ENCODE results near the gene VPS13A. TPM values are rescaled to one million over a fixed set of nuclear protein-coding genes. Genes with fewer than 3 reads are reported as not detected.

The VPS13A gene
- polyA plus RNA-seq, 1 donor from 2014 or later = 20.6 TPM

DNA sequence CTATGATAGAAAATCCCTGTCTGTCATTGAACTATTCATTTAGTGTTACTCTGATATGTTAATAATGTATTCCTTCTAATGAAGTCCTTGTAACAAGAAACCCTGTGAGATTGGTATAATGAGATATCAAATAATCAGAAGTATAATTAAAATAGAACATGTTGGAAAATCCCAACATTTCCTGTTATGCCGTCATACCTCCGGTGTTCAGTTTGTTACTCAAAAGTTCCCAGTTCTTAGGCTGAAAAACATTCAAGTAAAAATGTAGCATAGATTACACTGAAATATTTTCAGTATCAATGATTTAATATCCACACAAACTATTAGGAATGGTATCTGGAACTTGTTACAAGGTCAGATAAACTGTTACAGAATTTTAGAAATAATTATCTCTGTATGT, 243.3 kb downstream of the VPS13A start:
- H3K4me2 ChIP-seq (ENCODE audit: low read length) = no peak overlapping the region
- H3F3A ChIP-seq (ENCODE audit: insufficient read depth, low read length, poor library complexity, severe bottlenecking) = no peaks in the 10 kb centered on the region
- H3K9me2 ChIP-seq (ENCODE audit: insufficient read depth, low read length) = no peaks in the 10 kb centered on the region
- H3K36me3 ChIP-seq (ENCODE audit: insufficient read depth, low read length) = no peaks in the 10 kb centered on the region
- no peak for TF ChIP-seq TAF1 (IDR thresholded peaks at IDR 0.05; ENCODE audit: low read depth)
- no peak for TF ChIP-seq SMC3 (conservative IDR thresholded peaks at IDR 0.05; ENCODE audit: poor library complexity)
- TF ChIP-seq, protein P1, sequence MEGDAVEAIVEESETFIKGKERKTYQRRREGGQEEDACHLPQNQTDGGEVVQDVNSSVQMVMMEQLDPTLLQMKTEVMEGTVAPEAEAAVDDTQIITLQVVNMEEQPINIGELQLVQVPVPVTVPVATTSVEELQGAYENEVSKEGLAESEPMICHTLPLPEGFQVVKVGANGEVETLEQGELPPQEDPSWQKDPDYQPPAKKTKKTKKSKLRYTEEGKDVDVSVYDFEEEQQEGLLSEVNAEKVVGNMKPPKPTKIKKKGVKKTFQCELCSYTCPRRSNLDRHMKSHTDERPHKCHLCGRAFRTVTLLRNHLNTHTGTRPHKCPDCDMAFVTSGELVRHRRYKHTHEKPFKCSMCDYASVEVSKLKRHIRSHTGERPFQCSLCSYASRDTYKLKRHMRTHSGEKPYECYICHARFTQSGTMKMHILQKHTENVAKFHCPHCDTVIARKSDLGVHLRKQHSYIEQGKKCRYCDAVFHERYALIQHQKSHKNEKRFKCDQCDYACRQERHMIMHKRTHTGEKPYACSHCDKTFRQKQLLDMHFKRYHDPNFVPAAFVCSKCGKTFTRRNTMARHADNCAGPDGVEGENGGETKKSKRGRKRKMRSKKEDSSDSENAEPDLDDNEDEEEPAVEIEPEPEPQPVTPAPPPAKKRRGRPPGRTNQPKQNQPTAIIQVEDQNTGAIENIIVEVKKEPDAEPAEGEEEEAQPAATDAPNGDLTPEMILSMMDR (IDR thresholded peaks at IDR 0.05; ENCODE audit: poor library complexity, severe bottlenecking) = no peak
- no peak for TF ChIP-seq MXI1 (conservative IDR thresholded peaks at IDR 0.05; ENCODE audit: poor library complexity, severe bottlenecking)
- TF ChIP-seq RAD21 (conservative IDR thresholded peaks at IDR 0.05) = no peak
- TF ChIP-seq, protein P2, sequence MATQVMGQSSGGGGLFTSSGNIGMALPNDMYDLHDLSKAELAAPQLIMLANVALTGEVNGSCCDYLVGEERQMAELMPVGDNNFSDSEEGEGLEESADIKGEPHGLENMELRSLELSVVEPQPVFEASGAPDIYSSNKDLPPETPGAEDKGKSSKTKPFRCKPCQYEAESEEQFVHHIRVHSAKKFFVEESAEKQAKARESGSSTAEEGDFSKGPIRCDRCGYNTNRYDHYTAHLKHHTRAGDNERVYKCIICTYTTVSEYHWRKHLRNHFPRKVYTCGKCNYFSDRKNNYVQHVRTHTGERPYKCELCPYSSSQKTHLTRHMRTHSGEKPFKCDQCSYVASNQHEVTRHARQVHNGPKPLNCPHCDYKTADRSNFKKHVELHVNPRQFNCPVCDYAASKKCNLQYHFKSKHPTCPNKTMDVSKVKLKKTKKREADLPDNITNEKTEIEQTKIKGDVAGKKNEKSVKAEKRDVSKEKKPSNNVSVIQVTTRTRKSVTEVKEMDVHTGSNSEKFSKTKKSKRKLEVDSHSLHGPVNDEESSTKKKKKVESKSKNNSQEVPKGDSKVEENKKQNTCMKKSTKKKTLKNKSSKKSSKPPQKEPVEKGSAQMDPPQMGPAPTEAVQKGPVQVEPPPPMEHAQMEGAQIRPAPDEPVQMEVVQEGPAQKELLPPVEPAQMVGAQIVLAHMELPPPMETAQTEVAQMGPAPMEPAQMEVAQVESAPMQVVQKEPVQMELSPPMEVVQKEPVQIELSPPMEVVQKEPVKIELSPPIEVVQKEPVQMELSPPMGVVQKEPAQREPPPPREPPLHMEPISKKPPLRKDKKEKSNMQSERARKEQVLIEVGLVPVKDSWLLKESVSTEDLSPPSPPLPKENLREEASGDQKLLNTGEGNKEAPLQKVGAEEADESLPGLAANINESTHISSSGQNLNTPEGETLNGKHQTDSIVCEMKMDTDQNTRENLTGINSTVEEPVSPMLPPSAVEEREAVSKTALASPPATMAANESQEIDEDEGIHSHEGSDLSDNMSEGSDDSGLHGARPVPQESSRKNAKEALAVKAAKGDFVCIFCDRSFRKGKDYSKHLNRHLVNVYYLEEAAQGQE (IDR thresholded peaks at IDR 0.05; ENCODE audit: borderline replicate concordance) = no peak
- TF ChIP-seq EZH2 (IDR thresholded peaks at IDR 0.05; ENCODE audit: borderline replicate concordance, insufficient read depth, low read length, poor library complexity, severe bottlenecking) = no peak
- no peak for TF ChIP-seq POLR2AphosphoS5 (IDR thresholded peaks at IDR 0.05)
- no peak for TF ChIP-seq EP300 (conservative IDR thresholded peaks at IDR 0.05; ENCODE audit: poor library complexity, severe bottlenecking)
- H3K27ac ChIP-seq (ENCODE audit: low read length) = no peak overlapping the region
- no peak overlapping the region for H2AFZ ChIP-seq (ENCODE audit: low read depth, low read length)
- H3K4me3 ChIP-seq (ENCODE audit: low read length) = no peak overlapping the region
- H3K9ac ChIP-seq (ENCODE audit: low read length) = no peak overlapping the region
- H3K9me3 ChIP-seq (ENCODE audit: low read length) = no peaks in the 10 kb centered on the region
- H3K27me3 ChIP-seq (ENCODE audit: insufficient read depth, low read depth, low read length) = no peaks in the 10 kb centered on the region
- H4K20me1 ChIP-seq (ENCODE audit: insufficient read depth) = no peaks in the 10 kb centered on the region
- no peaks in the 10 kb centered on the region for H3K79me2 ChIP-seq (replicated peaks; ENCODE audit: insufficient read depth, low read length)

DNA sequence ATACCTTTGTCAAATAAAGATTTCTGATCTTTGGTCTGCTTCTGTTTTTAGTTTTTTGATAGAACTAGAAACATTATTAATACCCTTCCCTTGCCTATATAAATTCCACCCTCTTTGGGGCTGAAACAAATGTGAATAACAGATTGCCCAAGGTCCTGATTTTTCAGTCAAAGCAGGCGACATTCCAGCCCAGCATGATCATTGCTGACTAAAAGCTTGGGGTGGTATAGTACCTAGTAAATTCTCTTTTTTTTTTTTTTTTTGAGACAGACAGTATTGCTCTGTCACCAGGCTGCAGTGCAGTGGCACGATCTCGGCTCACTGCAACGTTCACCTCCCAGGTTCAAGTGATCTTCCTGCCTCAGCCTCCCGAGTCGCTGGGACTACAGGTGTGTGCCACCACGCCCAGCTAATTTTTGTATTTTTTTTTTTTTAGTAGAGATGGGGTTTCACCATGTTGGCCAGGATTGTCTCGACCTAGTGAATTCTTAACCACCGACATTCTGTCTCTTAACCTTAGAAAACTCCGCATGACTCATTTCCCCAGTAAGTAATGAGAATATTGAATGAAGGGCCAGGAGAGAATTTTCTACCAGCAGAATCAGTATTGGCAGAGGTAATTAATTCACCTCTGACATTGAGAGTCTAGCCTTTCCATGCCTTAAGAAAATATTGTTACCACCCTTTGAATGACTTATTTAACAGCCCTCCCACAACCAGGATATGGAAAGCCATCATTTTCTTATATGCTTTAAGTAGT, 244.4 kb downstream of the VPS13A start:
- no peaks in the 10 kb centered on the region for H3K79me2 ChIP-seq (replicated peaks; ENCODE audit: insufficient read depth, low read length)
- H3F3A ChIP-seq (ENCODE audit: insufficient read depth, low read length, poor library complexity, severe bottlenecking) = no peaks in the 10 kb centered on the region
- no peak for TF ChIP-seq EZH2 (IDR thresholded peaks at IDR 0.05; ENCODE audit: borderline replicate concordance, insufficient read depth, low read length, poor library complexity, severe bottlenecking)
- no peak for TF ChIP-seq SMC3 (conservative IDR thresholded peaks at IDR 0.05; ENCODE audit: poor library complexity)
- no peak for TF ChIP-seq POLR2AphosphoS5 (IDR thresholded peaks at IDR 0.05)
- TF ChIP-seq RAD21 (conservative IDR thresholded peaks at IDR 0.05) = no peak
- no peak for TF ChIP-seq TAF1 (IDR thresholded peaks at IDR 0.05; ENCODE audit: low read depth)
- no peaks in the 10 kb centered on the region for H3K27me3 ChIP-seq (ENCODE audit: insufficient read depth, low read depth, low read length)
- no peak overlapping the region for H2AFZ ChIP-seq (ENCODE audit: low read depth, low read length)
- H3K9ac ChIP-seq (ENCODE audit: low read length) = no peak overlapping the region
- no peaks in the 10 kb centered on the region for H3K36me3 ChIP-seq (ENCODE audit: insufficient read depth, low read length)
- no peaks in the 10 kb centered on the region for H3K9me2 ChIP-seq (ENCODE audit: insufficient read depth, low read length)
- H3K4me2 ChIP-seq (ENCODE audit: low read length) = no peak overlapping the region
- H3K9me3 ChIP-seq (ENCODE audit: low read length) = no peaks in the 10 kb centered on the region
- H3K27ac ChIP-seq (ENCODE audit: low read length) = no peak overlapping the region
- H3K4me3 ChIP-seq (ENCODE audit: low read length) = no peak overlapping the region
- H4K20me1 ChIP-seq (ENCODE audit: insufficient read depth) = no peaks in the 10 kb centered on the region

Measured in neural cell (in vitro differentiated cells).